CD4-positive, alpha-beta T cell (primary cell): ENCODE results near the gene TOP3B. TPM values are rescaled to one million over a fixed set of nuclear protein-coding genes. Genes with fewer than 3 reads are reported as not detected.

Source experiments
- ATAC-seq: fragments of 200-7000 bp; cut with Tn5 transposase; one replicate; pipeline ENCODE4 v1.10.0; 2022; ENCODE audit warnings: mild to moderate bottlenecking; ENCODE audit not compliant: poor library complexity
- CTCF ChIA-PET: fragments of 350-600 bp; sonication (Branson Sonifier 250); formaldehyde crosslinking; loops from one replicate; lab custom pipeline; 2021; ENCODE audit warnings: antibody characterized with exemption, inconsistent platforms; lab: Charles Lee
- POLR2A ChIA-PET: fragments of 350-600 bp; sonication (Branson Sonifier 250); formaldehyde crosslinking; loops from one replicate; lab custom pipeline; 2021; ENCODE audit warnings: antibody characterized with exemption, inconsistent platforms; lab: Charles Lee
- DNase-seq, 14 experiments: peaks; one replicate each; pipeline ENCODE4 v3.0.0-alpha.2; 2013 to 2020; ENCODE audit warnings: mixed read lengths in 2 of 14
- H3K27ac ChIP-seq, 2 donors: one replicate each; pipeline versions ENCODE4 v1.5.1 to v1.7.0; 2013; ENCODE audit warnings: low read length in 2 of 2, low read depth in 1 of 2, mild to moderate bottlenecking in 1 of 2
- H3K27me3 ChIP-seq, 2 experiments: 1 replicate in 1 of 2; 2 replicates in 1 of 2; pipeline versions ENCODE4 v1.6.1 to v1.7.0; 2013; ENCODE audit warnings: low read length in 2 of 2, control low read depth in 1 of 2, mild to moderate bottlenecking in 1 of 2, moderate library complexity in 1 of 2; ENCODE audit not compliant: insufficient read depth in 2 of 2, control insufficient read depth in 1 of 2
- H3K36me3 ChIP-seq: one replicate; pipeline ENCODE4 v1.6.1; 2013; ENCODE audit warnings: low read length, control low read depth; ENCODE audit not compliant: insufficient read depth
- H3K4me1 ChIP-seq: one replicate; pipeline ENCODE4 v1.6.1; 2013; ENCODE audit warnings: low read length, control low read depth; ENCODE audit not compliant: insufficient read depth
- H3K4me3 ChIP-seq: one replicate; pipeline ENCODE4 v1.5.1; 2013; ENCODE audit warnings: mild to moderate bottlenecking, low read length, moderate library complexity
- H3K9me3 ChIP-seq, 2 experiments: 1 replicate in 1 of 2; 2 replicates in 1 of 2; pipeline versions ENCODE4 v1.6.1 to v1.7.0; 2013; ENCODE audit warnings: low read length in 2 of 2, mild to moderate bottlenecking in 2 of 2, control low read depth in 1 of 2, moderate library complexity in 1 of 2; ENCODE audit not compliant: control insufficient read depth in 1 of 2, insufficient read depth in 1 of 2
- H3K27ac Mint-ChIP-seq: one replicate; pipeline ENCODE4 v1.8.0; 2020; ENCODE audit warnings: mixed read lengths
- H3K27me3 Mint-ChIP-seq: one replicate; pipeline ENCODE4 v1.8.0; 2021; ENCODE audit warnings: mixed read lengths
- H3K36me3 Mint-ChIP-seq: one replicate; pipeline ENCODE4 v1.8.0; 2021; ENCODE audit warnings: low read depth, mixed read lengths
- H3K4me1 Mint-ChIP-seq: one replicate; pipeline ENCODE4 v1.8.0; 2021; ENCODE audit warnings: low read depth, mixed read lengths
- H3K4me3 Mint-ChIP-seq: one replicate; pipeline ENCODE4 v1.8.0; 2020; ENCODE audit warnings: mild to moderate bottlenecking, mixed read lengths
- H3K9me3 Mint-ChIP-seq: one replicate; pipeline ENCODE4 v1.8.0; 2020; ENCODE audit warnings: mixed read lengths
- intact Hi-C, 2 experiments: fragments of 100-400 bp; cut with DNase I in 1 of 2; cut with micrococcal nuclease in 1 of 2; formaldehyde crosslinking; loops; one replicate each; pipeline versions ENCODE4 v1.15.1 to v1.9.0; 2023 to 2025; cut with DNase I, micrococcal nuclease
- total RNA-seq, 174 experiments: library from RNA in 2 of 174; stranded (reverse) in 2 of 174; gene quantifications; one replicate each; pipeline ENCODE4 v1.2.3 and lab custom pipeline; 2021 to 2026
- TF ChIP-seq, protein P1 (sequence below): fragments of 200-600 bp; IDR thresholded peaks from one replicate; pipeline ENCODE4 v1.8.0; 2022; ENCODE audit warnings: antibody characterized with exemption, mild to moderate bottlenecking

Gene TOP3B
- total RNA-seq, 2 experiments from 2014 or later = 60.2 to 62.8 TPM

DNA sequence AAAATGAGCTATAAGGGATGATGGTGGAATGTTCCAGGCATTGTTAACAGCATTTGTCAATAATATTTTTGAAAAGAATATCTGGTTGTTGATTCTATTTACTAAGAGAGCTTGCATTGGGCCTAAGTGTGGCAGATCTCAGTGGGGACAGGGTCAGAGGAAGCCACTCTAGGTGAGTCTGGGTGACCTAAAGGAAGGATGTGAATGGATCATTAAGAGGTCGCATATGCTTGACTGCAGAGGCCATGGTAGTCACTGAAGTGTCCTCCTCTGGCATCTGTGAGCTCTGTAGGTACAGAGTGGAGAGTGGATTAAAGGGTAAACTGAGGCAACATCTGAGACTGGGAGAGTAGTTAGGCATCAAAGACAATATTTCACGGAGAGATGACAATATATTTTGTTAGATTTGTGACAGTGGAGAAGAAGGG, 37.9 kb upstream of the TOP3B start:
- TF ChIP-seq, protein P1, sequence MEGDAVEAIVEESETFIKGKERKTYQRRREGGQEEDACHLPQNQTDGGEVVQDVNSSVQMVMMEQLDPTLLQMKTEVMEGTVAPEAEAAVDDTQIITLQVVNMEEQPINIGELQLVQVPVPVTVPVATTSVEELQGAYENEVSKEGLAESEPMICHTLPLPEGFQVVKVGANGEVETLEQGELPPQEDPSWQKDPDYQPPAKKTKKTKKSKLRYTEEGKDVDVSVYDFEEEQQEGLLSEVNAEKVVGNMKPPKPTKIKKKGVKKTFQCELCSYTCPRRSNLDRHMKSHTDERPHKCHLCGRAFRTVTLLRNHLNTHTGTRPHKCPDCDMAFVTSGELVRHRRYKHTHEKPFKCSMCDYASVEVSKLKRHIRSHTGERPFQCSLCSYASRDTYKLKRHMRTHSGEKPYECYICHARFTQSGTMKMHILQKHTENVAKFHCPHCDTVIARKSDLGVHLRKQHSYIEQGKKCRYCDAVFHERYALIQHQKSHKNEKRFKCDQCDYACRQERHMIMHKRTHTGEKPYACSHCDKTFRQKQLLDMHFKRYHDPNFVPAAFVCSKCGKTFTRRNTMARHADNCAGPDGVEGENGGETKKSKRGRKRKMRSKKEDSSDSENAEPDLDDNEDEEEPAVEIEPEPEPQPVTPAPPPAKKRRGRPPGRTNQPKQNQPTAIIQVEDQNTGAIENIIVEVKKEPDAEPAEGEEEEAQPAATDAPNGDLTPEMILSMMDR = no peak
- Mint-ChIP-seq H3K4me1 (no peaks in the 10 kb centered on the region), H3K4me3 (no peak overlapping the region), H3K36me3 (no peaks in the 10 kb centered on the region), H3K27ac (no peak overlapping the region), H3K9me3 (no peaks in the 10 kb centered on the region), H3K27me3 (peaks cover 5% of the 10 kb centered on the region)
- Histone ChIP-seq H3K36me3 (no peaks in the 10 kb centered on the region), H3K9me3 (no peaks in the 10 kb centered on the region), H3K4me1 (no peaks in the 10 kb centered on the region), H3K27me3 (no peaks in the 10 kb centered on the region), H3K27ac (no peak overlapping the region), H3K4me3 (no peak overlapping the region)
- DNase-seq (no peak), ATAC-seq (no peak)
- intact Hi-C loops = no loop called here
- POLR2A ChIA-PET = no interaction called here
- CTCF ChIA-PET = no interaction called here

DNA sequence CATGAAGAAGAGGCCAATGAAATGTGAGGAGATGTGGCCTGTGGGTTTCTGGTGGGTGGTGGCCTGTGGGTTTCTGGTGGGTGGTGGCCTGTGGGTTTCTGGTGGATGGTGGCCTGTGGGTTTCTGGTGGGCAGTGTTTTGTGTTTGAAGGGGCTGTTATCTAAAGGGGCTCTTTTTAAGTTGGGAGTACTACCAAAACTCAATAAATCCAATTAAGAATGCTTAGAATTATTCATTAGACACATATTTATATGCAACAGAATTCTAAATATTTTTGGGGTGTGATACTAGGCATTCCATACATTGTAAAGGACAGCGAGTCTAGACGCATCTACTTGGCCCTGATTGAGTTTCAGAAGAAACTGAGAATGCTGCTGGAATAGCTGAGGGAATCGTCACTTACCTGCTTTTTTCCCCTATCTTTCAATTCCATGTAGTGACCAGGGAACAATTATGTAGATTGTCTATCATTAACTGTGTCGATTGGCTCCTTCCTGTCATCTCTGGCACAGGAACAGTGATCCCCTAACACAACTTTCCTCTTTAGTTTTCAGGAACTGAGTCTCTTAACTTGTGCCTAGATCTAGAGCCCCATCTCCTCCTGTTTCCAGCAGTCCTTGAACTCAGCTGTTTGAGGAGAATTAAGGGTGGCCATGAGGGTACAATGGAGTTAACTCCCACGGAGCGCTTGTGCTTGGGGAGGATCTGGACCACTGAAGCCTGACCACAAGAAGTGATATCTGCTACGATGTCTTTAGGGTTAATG, 37.3 kb upstream of the TOP3B start:
- no peak overlapping the region for H3K27ac Mint-ChIP-seq
- Histone ChIP-seq H3K4me3 (no peak overlapping the region), H3K36me3 (no peaks in the 10 kb centered on the region), H3K4me1 (no peaks in the 10 kb centered on the region), H3K27ac (no peak overlapping the region), H3K9me3 (no peaks in the 10 kb centered on the region), H3K27me3 (no peaks in the 10 kb centered on the region)
- ATAC-seq = no peak
- TF ChIP-seq, protein P1 = no peak
- peaks cover 5% of the 10 kb centered on the region for H3K27me3 Mint-ChIP-seq
- CTCF ChIA-PET = no interaction called here
- POLR2A ChIA-PET = no interaction called here
- H3K36me3 Mint-ChIP-seq = no peaks in the 10 kb centered on the region
- intact Hi-C loops = no loop called here
- DNase-seq = no peak
- H3K9me3 Mint-ChIP-seq = no peaks in the 10 kb centered on the region
- H3K4me1 Mint-ChIP-seq = no peaks in the 10 kb centered on the region
- H3K4me3 Mint-ChIP-seq = no peak overlapping the region

DNA sequence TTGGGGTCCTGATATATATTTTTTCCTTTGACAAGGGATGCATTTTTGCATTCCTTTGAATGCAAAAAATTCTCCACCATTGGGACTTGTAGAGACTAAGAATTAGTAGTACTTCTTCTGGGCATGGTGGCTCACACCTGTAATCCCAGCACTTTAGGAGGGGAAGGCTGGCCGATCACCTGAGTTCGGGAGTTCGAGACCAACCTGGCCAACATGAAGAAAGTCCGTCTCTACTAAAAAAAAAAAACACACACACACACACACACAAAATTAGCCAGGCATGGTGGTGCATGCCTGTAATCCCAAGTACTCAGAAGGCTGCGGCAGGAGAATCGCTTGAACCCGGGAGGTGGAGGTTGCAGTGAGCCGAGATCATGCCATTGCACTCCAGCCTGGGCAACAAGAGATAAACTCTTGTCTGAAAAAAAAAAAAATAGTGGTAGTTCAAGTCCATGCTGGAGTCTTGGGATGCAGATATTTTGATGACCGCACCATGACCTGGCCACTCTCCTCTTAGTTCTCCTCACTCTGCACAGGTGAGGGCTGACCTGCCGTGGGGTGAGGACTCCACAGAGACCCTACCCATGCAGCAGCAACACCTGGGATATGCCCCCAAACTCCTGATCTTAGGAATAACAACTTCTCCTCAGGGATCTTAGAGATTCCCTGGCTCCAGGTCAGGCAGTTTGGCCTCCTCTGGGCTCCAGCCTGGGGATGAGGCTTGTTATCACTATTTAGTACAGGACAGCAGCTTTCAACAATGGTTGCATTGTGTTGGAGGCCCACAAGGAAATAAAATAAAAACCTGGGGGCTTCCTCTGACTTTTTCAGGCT, 36.5 kb upstream of the TOP3B start:
- H3K27me3 Mint-ChIP-seq = peaks cover 5% of the 10 kb centered on the region
- H3K27ac ChIP-seq = no peak overlapping the region
- no peaks in the 10 kb centered on the region for H3K4me1 Mint-ChIP-seq
- no peaks in the 10 kb centered on the region for H3K36me3 ChIP-seq
- intact Hi-C loops = no loop called here
- CTCF ChIA-PET = no interaction called here
- POLR2A ChIA-PET = no interaction called here
- no peak overlapping the region for H3K27ac Mint-ChIP-seq
- H3K9me3 Mint-ChIP-seq = no peaks in the 10 kb centered on the region
- H3K36me3 Mint-ChIP-seq = no peaks in the 10 kb centered on the region
- TF ChIP-seq, protein P1 = no peak
- H3K27me3 ChIP-seq = no peaks in the 10 kb centered on the region
- H3K4me3 Mint-ChIP-seq = no peak overlapping the region
- DNase-seq (no peak), ATAC-seq (no peak)
- no peak overlapping the region for H3K4me3 ChIP-seq
- no peaks in the 10 kb centered on the region for H3K9me3 ChIP-seq
- H3K4me1 ChIP-seq = no peaks in the 10 kb centered on the region
